Mammary epithelial cell (primary cell): Measurements from ENCODE around the gene PTPRH.

ENCODE experiments used
- CTCF ChIP-seq, 2 donors: IDR thresholded peaks in 1 of 2; conservative IDR thresholded peaks in 1 of 2; 2 replicates each; pipeline ENCODE4 v1.5.1; 2011 to 2012; ENCODE audit warnings: inconsistent platforms in 2 of 2, low read length in 2 of 2, mild to moderate bottlenecking in 2 of 2, control low read depth in 1 of 2, low read depth in 1 of 2; ENCODE audit not compliant: insufficient read depth in 1 of 2; ENCODE audit errors: extremely low read depth in 1 of 2
- EZH2 ChIP-seq: IDR thresholded peaks from 2 replicates; pipeline ENCODE4 v1.6.1; 2012; ENCODE audit warnings: low read length, inconsistent platforms, borderline replicate concordance

GRCh38 chr19:55169136-55169535 is 40.2 kb downstream of the PTPRH start:
- TF ChIP-seq EZH2 (no peak), CTCF (conservative IDR thresholded peaks at IDR 0.05 in 1 of 2, IDR thresholded peaks at IDR 0.05 in 1 of 2; ENCODE audit: extremely low read depth in 1 of 2, insufficient read depth in 1 of 2, low read depth in 1 of 2, low read length in 2 of 2) (no peak)
